GM11168 (cell line): Measurements from ENCODE around the gene GRAMD1A.
"Not testable (repeated sequence)": the region's sequence is repeated elsewhere in the genome, so short reads cannot be mapped to it uniquely, and the experiment has no call there.

Experiments
- in situ Hi-C: fragments of 300-500 bp; cut with MboI; formaldehyde crosslinking; loops from one replicate; pipeline ENCODE4 v1.12.0; 2022; ENCODE audit warnings: low sequenced_read_pairs; ENCODE audit not compliant: unreplicated experiment

Gene GRAMD1A

DNA sequence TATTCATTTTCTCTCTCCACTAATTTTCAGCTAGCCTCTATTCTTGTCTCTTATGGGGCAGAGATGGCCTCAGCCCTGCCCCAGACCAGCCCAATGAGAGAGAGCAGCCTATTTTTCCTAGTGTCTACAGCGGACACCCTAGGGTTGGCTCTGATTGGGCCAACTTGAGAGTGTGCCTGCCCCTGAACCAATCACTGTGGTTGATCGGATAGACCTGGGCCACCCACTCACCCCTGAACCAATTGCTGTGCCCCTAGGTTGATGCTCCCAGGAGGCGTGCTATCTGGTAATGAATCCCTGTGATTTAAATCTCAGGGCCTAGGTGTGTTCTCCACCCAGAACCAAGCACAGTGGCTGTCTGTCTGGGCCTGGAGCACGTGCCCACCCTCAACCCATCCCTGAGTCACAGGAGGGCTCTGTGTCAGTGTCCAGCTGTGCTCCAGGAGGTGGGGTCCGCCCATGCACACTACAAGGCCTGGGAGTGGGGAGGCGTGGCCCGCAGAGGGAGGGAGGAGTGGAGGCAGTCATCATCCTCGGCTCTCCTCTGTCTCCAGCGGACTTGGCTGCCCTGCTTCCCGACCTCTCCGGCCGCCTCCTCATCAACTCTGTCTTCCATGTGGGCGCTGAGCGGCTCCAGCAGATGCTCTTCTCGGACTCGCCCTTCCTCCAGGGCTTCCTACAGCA, 15.3 kb downstream of the GRAMD1A start:
- in situ Hi-C loops = no loop called here

- in situ Hi-C loops = no loop called here
These were observed 15.8 kb downstream of the GRAMD1A start for GRCh38 chr19:35015954-35016351.

DNA sequence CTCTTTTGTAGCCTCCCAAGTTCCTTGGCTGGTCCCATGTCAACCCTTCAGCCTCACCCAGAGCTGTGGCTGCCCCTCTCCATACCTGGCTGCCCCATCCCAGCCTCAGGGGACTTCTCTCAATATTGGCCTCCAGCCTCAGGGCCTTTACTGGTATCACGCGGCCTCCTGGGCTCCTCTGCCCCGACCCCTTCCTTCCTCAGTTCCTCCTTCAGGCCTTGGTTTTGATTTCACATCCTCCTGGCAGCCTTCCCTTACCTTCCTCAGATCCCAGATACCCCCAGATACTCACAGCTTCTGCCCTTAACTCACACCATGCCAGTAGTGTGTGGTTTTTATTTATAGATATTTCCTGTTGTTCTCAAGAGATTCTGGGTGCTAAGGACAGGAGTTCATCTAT, 17.4 kb downstream of the GRAMD1A start:
- in situ Hi-C loops = no loop called here

DNA sequence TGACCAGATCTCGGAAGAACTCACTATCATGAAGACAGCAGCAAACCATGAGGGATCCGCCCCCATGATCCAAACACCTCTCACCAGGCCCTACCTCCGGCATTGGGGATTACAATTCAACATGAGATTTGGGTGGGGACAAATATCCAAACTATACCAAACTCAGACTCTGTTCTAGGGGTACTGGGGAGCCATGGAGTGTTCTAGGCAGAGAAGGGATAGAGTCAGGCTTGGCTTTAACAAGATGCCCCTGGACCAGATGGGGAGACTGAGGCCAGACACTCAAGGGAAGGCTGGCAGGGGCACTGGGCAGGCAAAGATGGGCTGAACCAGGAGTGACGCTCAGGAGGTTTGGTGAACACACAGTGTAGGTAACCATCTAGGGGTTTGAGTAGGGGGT, 18.3 kb downstream of the GRAMD1A start:
- in situ Hi-C loops = no loop called here

- in situ Hi-C loops = no loop called here
These were observed 19.0 kb downstream of the GRAMD1A start for GRCh38 chr19:35019144-35019543.

- in situ Hi-C loops = no loop called here
These were observed 20.9 kb downstream of the GRAMD1A start for GRCh38 chr19:35021016-35021415.

DNA sequence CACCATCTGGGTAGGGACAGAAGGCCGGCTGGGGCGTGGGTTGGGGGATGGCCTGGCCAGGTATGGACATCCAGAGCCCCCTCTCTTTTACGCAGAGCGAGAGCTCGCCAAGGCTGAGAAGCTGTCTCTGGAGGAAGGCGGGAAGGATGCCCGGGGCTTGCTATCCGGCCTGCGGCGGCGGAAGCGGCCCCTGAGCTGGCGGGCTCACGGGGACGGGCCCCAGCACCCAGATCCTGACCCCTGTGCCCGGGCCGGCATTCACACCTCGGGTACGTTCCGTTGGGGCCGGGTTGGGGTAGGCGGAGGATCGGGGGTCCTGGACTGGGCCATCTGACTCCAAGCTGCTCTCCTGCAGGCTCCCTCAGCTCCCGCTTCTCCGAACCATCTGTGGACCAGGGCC, 21.5 kb downstream of the GRAMD1A start:
- in situ Hi-C loops = no loop called here

- in situ Hi-C loops = no loop called here
These were observed 22.3 kb downstream of the GRAMD1A start for GRCh38 chr19:35022460-35022859.

- in situ Hi-C loops = no loop called here
These were observed 23.3 kb downstream of the GRAMD1A start for GRCh38 chr19:35023428-35023827.

DNA sequence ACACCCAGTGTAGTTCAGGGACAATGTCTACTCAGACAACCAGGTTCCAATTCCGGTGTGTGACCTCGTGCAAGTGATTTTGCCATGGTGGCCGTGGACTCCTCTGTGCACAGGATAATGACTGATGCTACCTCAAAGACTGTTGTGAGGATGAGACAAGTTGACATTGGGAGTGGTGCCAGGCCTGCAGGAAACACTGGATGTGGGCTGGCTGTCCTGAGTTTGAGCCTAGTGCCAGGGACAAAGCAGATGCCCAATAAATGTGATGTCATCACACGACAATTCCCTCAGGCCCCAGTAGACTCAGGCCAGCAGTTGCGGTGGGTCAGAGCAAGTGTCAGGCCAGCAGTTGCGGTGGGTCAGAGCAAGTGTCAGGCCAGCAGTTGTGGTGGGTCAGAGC, 24.0 kb downstream of the GRAMD1A start:
- in situ Hi-C loops = no loop called here

DNA sequence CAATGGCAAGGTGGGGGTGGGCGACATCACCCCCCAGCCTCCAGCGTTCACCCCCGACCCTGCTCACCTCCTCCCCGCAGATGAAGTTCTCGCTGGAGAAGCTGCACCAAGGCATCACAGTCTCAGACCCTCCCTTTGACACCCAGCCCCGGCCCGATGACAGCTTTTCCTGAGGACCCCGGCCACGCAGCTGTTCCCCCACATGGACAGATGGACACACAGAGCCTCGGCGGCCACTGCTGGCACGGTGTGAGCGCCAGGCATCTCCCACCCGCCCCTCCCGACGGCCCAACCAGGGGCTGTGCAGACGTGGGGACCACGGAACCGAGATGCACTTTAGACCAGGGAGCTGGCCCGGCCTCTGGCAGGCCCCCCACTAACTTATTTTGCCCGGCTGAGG, 25.8 kb downstream of the GRAMD1A start:
- in situ Hi-C loops = no loop called here

DNA sequence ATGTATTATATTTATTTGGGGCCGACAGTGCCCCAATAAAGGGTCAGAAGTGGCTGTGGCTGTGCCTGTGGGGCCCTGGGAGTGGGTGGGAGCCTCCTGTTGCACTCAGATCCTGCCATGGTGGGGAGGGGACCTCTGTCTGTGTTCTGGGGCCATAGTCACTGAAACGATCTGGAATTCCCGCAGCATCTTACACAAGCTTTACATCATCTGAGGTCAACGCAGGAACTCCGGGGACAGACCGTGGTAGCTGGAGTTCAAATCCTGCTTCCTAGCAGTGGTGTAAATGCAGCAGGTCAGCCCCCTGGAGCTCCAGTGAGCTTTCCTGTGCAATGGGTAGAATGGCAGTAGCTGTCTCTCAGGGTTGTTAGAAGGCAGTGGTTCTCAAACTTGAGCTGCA, 26.3 kb downstream of the GRAMD1A start:
- in situ Hi-C loops = no loop called here

DNA sequence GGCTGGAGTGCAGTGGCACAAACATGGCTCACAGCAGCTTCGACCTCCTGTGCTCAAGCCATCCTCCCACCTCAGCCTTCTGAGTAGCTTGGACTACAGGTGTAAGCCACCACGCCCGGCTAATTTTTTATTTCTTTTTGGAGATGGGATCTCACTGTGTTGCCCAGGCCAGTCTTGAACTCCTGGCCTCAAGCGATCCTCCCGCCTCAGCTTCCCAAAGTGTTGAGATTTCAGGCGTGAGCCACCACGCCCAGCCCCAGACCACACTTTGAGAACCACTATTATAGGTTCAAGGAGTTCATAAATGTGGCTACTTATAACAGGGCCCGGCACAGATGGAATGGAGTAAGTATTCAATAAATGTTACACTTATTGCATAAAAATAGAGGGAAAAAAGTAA, 26.9 kb downstream of the GRAMD1A start:
- in situ Hi-C loops = no loop called here

DNA sequence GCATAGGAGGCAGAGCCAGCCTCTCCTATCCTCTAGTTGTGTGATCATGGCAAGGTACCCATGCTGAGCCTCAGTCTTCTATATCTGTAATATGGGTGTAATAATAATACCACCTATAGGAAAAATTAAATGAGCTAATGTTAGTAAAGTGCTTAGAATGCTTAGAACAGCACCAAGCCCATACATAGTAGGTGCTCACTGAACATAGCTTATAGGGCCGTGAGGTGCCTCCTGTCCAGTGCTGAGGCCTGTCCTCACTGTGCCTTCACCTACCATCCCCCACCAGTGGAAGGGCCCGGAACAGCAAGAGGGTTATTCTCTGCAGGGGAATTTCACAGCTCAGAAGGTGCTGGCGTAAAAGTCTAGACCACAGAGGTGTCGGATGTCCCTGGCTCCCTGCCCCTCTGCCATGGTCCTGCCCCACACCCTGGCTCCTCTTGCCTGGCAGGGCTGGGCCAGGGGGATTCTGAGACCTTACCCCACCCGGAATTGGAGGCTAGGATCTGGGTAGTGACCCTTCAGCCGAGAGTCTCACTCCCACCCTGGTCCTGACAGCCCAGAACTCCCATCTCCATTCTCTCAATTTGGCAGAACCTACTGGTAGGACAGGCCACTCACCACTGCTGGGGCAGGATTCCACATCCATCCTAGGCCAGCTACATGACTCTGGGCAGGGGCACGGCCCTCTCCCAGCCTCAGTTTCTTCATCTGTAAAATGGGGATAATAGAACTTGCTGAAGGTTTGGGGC, 27.9 kb downstream of the GRAMD1A start:
- in situ Hi-C loops = no loop called here

- in situ Hi-C loops = not testable (repeated sequence)
These were observed 28.4 kb downstream of the GRAMD1A start for GRCh38 chr19:35028600-35028885.

DNA sequence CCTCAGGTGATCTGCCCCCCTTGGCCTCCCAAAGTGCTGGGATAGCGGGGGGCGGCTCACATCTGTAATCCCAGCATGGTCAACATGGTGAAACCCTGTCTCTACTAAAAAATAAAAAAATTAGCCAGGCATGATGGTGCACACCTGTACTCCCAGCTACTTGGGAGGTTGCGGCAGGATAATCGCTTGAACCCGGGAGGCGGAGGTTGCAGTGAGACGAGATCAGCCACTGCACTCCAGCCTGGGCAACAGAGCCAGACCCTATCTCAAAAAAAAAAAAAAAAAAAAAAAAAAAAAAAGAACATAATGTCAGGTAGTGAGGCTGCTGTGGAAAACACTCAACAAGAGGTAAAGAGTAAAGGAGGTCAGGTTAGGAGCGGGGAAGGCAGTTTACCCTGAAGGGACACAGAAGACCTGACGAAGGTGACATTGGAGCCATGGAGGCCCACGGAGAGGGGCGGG, 29.2 kb downstream of the GRAMD1A start:
- in situ Hi-C loops = not testable (repeated sequence)

DNA sequence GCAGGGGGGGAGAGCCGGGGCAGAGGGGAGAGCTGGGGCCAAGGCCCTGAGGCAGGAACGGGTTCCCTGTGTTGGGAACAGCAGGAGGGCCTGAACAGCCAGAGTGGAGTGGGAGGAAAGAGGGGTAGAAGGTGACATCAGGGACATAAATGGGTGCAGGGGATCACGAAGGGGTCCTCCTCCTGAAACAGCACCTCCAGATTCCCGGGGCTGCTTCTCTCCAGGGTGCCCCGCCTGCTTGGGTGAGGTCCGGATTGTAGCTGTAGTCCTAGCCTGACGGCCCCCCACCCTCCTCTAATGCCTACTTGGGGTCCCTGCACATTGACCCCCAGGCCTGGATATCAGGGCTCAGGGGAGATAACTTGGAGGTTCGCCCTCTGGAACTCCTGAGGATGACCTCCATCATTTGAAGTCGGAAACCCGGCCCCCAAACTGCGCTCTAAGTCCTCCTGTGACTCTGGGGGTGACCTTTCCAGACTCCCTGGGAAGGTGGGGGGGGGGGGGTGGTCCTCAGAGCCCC, 29.7 kb downstream of the GRAMD1A start:
- in situ Hi-C loops = no loop called here

GRCh38 chr19:35030257-35031071, 30.3 kb downstream of the GRAMD1A start, which contains the start of gene SCN1B:
TSS of gene SCN1B (plus strand) at chr19:35030470. CDS start at chr19:35030821, 351 bp downstream.
- in situ Hi-C loops = no loop called here

DNA sequence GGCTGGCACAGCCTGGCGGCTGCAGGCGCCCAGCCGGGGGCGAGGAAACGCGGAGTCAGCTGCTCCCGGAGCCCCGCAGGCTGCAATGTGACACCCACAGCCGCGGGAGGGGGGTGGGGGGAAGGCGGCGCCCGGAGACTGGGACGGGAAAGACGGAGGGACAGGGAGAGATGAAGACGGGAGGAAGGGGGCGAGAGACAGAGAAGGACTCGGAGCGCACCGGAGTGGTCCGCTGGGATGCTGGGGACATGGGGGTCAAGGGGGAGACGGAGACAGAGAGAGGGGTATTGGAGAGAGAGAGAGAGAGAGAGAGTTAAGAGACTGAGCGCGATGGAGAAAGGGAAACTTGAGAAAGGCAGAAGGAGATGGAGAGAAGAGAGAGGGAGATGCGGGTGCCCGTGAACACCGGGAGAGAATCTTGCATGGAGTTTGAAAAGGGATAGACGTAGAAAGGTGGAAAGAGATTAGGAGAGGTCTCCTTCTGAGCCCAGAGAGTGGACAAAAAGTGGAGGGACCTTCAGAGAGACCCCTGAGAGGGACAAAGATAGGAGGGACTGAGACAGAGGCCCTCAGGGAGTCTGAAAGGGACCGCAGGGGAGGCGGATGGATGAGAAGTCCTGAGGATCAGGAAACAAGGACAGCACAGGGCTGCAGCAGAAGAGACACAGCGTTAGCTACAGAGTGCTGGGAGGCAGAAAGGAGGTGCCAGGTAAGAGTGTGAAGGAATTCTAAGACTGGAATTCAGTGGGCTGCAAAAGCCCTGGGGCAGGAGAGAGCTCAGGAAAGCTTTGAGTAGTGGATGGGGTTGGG, 31.2 kb downstream of the GRAMD1A start:
- in situ Hi-C loops = no loop called here

GRCh38 chr19:35032356-35032865, 32.3 kb downstream of the GRAMD1A start:
- in situ Hi-C loops = no loop called here
